ENCODE results near the gene ADCY1. TPM values are rescaled to one million over a fixed set of nuclear protein-coding genes. Genes with fewer than 3 reads are reported as not detected.

The ADCY1 gene
- total RNA-seq, 1 donor from 2014 or later = 0.05 TPM

- no peaks in the 10 kb centered on the region for H3K36me3 Mint-ChIP-seq (ENCODE audit: unreplicated experiment)
- H3K4me1 Mint-ChIP-seq (ENCODE audit: unreplicated experiment) = no peaks in the 10 kb centered on the region
- no peak for TF ChIP-seq CTCF (IDR thresholded peaks at IDR 0.05)
- no peak overlapping the region for H3K4me3 Mint-ChIP-seq (ENCODE audit: unreplicated experiment)
- peak; percentile 77 for DNase-seq (ENCODE audit: extremely low spot score, unreplicated experiment)
- peaks cover 5% of the 10 kb centered on the region for H3K27me3 Mint-ChIP-seq (ENCODE audit: unreplicated experiment)
- no peak overlapping the region for H3K27ac Mint-ChIP-seq (ENCODE audit: unreplicated experiment)
- no peaks in the 10 kb centered on the region for H3K9me3 Mint-ChIP-seq (ENCODE audit: unreplicated experiment)
These were observed 17.1 kb downstream of the ADCY1 start for GRCh38 chr7:45591101-45591906.

GRCh38 chr7:45592230-45592991 lies 18.2 kb downstream of the ADCY1 start:
- peaks cover 6% of the 10 kb centered on the region for H3K27me3 Mint-ChIP-seq (ENCODE audit: unreplicated experiment)
- H3K9me3 Mint-ChIP-seq (ENCODE audit: unreplicated experiment) = no peaks in the 10 kb centered on the region
- DNase-seq (ENCODE audit: extremely low spot score, unreplicated experiment) = peak; percentile 81
- no peaks in the 10 kb centered on the region for H3K36me3 Mint-ChIP-seq (ENCODE audit: unreplicated experiment)
- H3K4me1 Mint-ChIP-seq (ENCODE audit: unreplicated experiment) = no peaks in the 10 kb centered on the region
- no peak overlapping the region for H3K4me3 Mint-ChIP-seq (ENCODE audit: unreplicated experiment)
- H3K27ac Mint-ChIP-seq (ENCODE audit: unreplicated experiment) = no peak overlapping the region
- no peak for TF ChIP-seq CTCF (IDR thresholded peaks at IDR 0.05)

GRCh38 chr7:45593121-45593541 lies 19.0 kb downstream of the ADCY1 start:
- Mint-ChIP-seq H3K4me3 (ENCODE audit: unreplicated experiment) (no peak overlapping the region), H3K36me3 (ENCODE audit: unreplicated experiment) (no peaks in the 10 kb centered on the region), H3K4me1 (ENCODE audit: unreplicated experiment) (no peaks in the 10 kb centered on the region), H3K9me3 (ENCODE audit: unreplicated experiment) (no peaks in the 10 kb centered on the region), H3K27me3 (ENCODE audit: unreplicated experiment) (peaks cover 9% of the 10 kb centered on the region), H3K27ac (ENCODE audit: unreplicated experiment) (no peak overlapping the region)
- no peak for TF ChIP-seq CTCF (IDR thresholded peaks at IDR 0.05)
- peak; percentile 75 for DNase-seq (ENCODE audit: extremely low spot score, unreplicated experiment)

- Mint-ChIP-seq H3K9me3 (ENCODE audit: unreplicated experiment) (no peaks in the 10 kb centered on the region), H3K27me3 (ENCODE audit: unreplicated experiment) (peaks cover 12% of the 10 kb centered on the region), H3K27ac (ENCODE audit: unreplicated experiment) (no peak overlapping the region), H3K4me3 (ENCODE audit: unreplicated experiment) (no peak overlapping the region), H3K36me3 (ENCODE audit: unreplicated experiment) (no peaks in the 10 kb centered on the region), H3K4me1 (ENCODE audit: unreplicated experiment) (no peaks in the 10 kb centered on the region)
- peak; percentile 65 for DNase-seq (ENCODE audit: extremely low spot score, unreplicated experiment)
- TF ChIP-seq CTCF (IDR thresholded peaks at IDR 0.05) = no peak
These were observed 19.7 kb downstream of the ADCY1 start for GRCh38 chr7:45593877-45594276.

Data from osteocyte (in vitro differentiated cells).